IMR-90 (cell line): ENCODE data around the gene RNF166.

Experiments
- BHLHE40 ChIP-seq: fragments of 150-350 bp; IDR thresholded peaks from 2 replicates; pipeline ENCODE4 v1.6.1; 2016; ENCODE audit warnings: mild to moderate bottlenecking, low read depth, low read length
- FOS ChIP-seq: fragments of 150-350 bp; IDR thresholded peaks from 2 replicates; pipeline ENCODE4 v1.6.1; 2016; ENCODE audit warnings: low read depth, low read length
- MAFK ChIP-seq: IDR thresholded peaks from 2 replicates; pipeline ENCODE4 v1.6.1; 2012; ENCODE audit warnings: low read depth, low read length, improper control_type of control experiment
- MAZ ChIP-seq: IDR thresholded peaks from 2 replicates; pipeline ENCODE4 v1.6.1; 2012; ENCODE audit warnings: low read depth, mild to moderate bottlenecking, low read length, improper control_type of control experiment, moderate library complexity, borderline replicate concordance
- NFE2L2 ChIP-seq: fragments of 150-350 bp; IDR thresholded peaks from 2 replicates; pipeline ENCODE4 v1.6.1; 2016; ENCODE audit warnings: low read depth, mild to moderate bottlenecking, low read length
- POLR2A ChIP-seq: IDR thresholded peaks from 2 replicates; pipeline ENCODE4 v1.6.1; 2012; ENCODE audit warnings: mild to moderate bottlenecking, low read depth, low read length
- RAD21 ChIP-seq: IDR thresholded peaks from 2 replicates; pipeline ENCODE4 v1.6.1; 2012; ENCODE audit warnings: low read length, improper control_type of control experiment
- RCOR1 ChIP-seq: IDR thresholded peaks from 2 replicates; pipeline ENCODE4 v1.6.1; 2012; ENCODE audit warnings: mild to moderate bottlenecking, low read length, improper control_type of control experiment; ENCODE audit not compliant: insufficient replicate concordance
- RFX5 ChIP-seq: IDR thresholded peaks from 2 replicates; pipeline ENCODE4 v1.8.0; 2012; ENCODE audit warnings: low read depth, mild to moderate bottlenecking, low read length, moderate library complexity
- SMC3 ChIP-seq: fragments of 150-350 bp; IDR thresholded peaks from 2 replicates; pipeline ENCODE4 v1.6.1; 2016; ENCODE audit warnings: low read depth, mild to moderate bottlenecking, antibody characterized with exemption, low read length, moderate library complexity
- TF ChIP-seq, protein P1 (sequence below): conservative IDR thresholded peaks from 2 replicates; pipeline ENCODE4 v1.5.1; 2012; ENCODE audit warnings: mild to moderate bottlenecking, low read depth, low read length, improper control_type of control experiment
- TF ChIP-seq, protein P2 (sequence below): fragments of 150-350 bp; IDR thresholded peaks from 2 replicates; pipeline ENCODE4 v1.6.1; 2016; ENCODE audit warnings: low read depth, mild to moderate bottlenecking, low read length, moderate library complexity, borderline replicate concordance
- TF ChIP-seq, protein P3 (sequence below): fragments of 150-350 bp; IDR thresholded peaks from 2 replicates; pipeline ENCODE4 v1.6.1; 2017; ENCODE audit warnings: mild to moderate bottlenecking, antibody characterized with exemption, low read length, low read depth

DNA sequence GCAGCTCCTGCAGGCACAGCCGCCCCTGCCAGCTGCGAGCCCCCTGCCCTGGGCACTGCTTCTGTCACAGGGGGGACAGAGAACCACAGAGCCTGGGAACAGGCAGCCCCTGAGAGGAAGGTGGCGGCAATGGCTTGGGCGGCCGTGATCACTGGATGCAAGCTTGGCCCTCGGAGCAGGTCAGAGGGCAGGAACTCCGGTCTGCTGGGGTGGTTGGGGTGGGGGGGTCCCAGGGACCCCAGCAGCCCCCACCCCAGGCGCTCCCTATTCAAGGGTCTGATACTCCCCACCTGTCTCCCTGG is 53.5 kb downstream of the RNF166 start:
- TF ChIP-seq, protein P1, sequence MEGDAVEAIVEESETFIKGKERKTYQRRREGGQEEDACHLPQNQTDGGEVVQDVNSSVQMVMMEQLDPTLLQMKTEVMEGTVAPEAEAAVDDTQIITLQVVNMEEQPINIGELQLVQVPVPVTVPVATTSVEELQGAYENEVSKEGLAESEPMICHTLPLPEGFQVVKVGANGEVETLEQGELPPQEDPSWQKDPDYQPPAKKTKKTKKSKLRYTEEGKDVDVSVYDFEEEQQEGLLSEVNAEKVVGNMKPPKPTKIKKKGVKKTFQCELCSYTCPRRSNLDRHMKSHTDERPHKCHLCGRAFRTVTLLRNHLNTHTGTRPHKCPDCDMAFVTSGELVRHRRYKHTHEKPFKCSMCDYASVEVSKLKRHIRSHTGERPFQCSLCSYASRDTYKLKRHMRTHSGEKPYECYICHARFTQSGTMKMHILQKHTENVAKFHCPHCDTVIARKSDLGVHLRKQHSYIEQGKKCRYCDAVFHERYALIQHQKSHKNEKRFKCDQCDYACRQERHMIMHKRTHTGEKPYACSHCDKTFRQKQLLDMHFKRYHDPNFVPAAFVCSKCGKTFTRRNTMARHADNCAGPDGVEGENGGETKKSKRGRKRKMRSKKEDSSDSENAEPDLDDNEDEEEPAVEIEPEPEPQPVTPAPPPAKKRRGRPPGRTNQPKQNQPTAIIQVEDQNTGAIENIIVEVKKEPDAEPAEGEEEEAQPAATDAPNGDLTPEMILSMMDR, result no peak
- TF ChIP-seq, protein P2, sequence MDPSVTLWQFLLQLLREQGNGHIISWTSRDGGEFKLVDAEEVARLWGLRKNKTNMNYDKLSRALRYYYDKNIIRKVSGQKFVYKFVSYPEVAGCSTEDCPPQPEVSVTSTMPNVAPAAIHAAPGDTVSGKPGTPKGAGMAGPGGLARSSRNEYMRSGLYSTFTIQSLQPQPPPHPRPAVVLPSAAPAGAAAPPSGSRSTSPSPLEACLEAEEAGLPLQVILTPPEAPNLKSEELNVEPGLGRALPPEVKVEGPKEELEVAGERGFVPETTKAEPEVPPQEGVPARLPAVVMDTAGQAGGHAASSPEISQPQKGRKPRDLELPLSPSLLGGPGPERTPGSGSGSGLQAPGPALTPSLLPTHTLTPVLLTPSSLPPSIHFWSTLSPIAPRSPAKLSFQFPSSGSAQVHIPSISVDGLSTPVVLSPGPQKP, result no peak
- no peak for TF ChIP-seq BHLHE40
- TF ChIP-seq POLR2A, result no peak
- TF ChIP-seq MAFK, result no peak
- TF ChIP-seq RAD21, result no peak
- no peak for TF ChIP-seq RFX5
- no peak for TF ChIP-seq FOS
- TF ChIP-seq NFE2L2, result no peak
- no peak for TF ChIP-seq SMC3
- no peak for TF ChIP-seq MAZ
- TF ChIP-seq, protein P3, sequence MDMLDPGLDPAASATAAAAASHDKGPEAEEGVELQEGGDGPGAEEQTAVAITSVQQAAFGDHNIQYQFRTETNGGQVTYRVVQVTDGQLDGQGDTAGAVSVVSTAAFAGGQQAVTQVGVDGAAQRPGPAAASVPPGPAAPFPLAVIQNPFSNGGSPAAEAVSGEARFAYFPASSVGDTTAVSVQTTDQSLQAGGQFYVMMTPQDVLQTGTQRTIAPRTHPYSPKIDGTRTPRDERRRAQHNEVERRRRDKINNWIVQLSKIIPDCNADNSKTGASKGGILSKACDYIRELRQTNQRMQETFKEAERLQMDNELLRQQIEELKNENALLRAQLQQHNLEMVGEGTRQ, result no peak
- TF ChIP-seq RCOR1, result no peak
